Measurements from ENCODE around the gene SGMS2. TPM values are rescaled to one million over a fixed set of nuclear protein-coding genes. Genes with fewer than 3 reads are reported as not detected.

The SGMS2 gene
- polyA plus RNA-seq, 2 donors = 2.4 to 8.5 TPM

DNA sequence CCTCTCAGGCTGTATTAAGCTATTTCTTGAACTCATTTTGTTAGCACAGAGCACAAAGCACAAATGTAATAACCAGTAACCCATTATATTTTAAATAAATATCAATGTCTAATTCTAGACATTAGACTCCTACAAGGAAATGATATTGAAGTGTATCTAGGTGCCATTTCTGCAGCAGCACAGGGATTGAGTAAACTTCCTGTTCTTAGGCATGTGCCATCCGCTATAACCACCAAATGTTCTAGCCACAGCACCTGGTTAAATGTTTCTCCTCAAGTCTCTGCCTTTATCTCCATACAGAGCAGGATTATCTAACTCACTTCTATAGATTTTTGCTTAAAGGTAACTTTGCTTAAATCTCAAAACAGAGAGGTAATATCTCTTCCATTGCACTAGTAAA is 51.4 kb downstream of the SGMS2 start:
- 64 to 86% methylated on average over 1 of the region's 1 CpG for WGBS, 2 donors
- Histone ChIP-seq H3K27ac (ENCODE audit: low read depth in 2 of 2, low read length in 1 of 2) (no peak overlapping the region), H3K4me1 (ENCODE audit: control insufficient read depth in 2 of 2, insufficient read depth in 2 of 2, low read length in 1 of 2) (no peaks in the 10 kb centered on the region), H3K27me3 (ENCODE audit: control insufficient read depth in 1 of 2, insufficient read depth in 2 of 2, low read length in 2 of 2) (no peaks in the 10 kb centered on the region), H3K9me3 (ENCODE audit: control insufficient read depth in 2 of 2, insufficient read depth in 1 of 2, low read depth in 1 of 2, low read length in 1 of 2) (no peaks in the 10 kb centered on the region), H3K36me3 (ENCODE audit: control insufficient read depth in 2 of 2, insufficient read depth in 2 of 2, low read length in 1 of 2) (no peaks in the 10 kb centered on the region), H3K4me3 (ENCODE audit: low read depth in 1 of 2, low read length in 2 of 2) (no peak overlapping the region)

DNA sequence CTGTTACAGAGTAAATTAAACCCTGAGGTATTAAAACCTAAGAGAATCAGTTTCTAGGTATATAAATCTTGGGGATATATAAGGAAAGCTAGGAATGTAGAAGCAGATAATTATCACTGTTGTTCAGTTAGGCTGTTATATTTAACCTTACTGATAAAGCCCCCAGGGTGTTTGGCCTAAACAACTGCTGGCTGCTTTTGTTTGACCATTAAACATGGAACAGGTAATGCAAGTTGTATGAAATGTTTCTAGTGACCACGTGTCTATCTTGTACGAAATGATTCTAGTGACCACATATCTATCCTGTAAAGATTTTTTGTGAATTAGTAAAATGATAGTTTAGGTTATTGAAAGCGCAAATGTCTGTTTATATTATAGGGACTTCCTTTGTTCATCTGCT is 52.6 kb downstream of the SGMS2 start:
- Histone ChIP-seq H3K36me3 (ENCODE audit: control insufficient read depth in 2 of 2, insufficient read depth in 2 of 2, low read length in 1 of 2) (no peaks in the 10 kb centered on the region), H3K27ac (ENCODE audit: low read depth in 2 of 2, low read length in 1 of 2) (no peak overlapping the region), H3K4me3 (ENCODE audit: low read depth in 1 of 2, low read length in 2 of 2) (no peak overlapping the region), H3K27me3 (ENCODE audit: control insufficient read depth in 1 of 2, insufficient read depth in 2 of 2, low read length in 2 of 2) (no peaks in the 10 kb centered on the region), H3K4me1 (ENCODE audit: control insufficient read depth in 2 of 2, insufficient read depth in 2 of 2, low read length in 1 of 2) (no peaks in the 10 kb centered on the region), H3K9me3 (ENCODE audit: control insufficient read depth in 2 of 2, insufficient read depth in 1 of 2, low read depth in 1 of 2, low read length in 1 of 2) (no peaks in the 10 kb centered on the region)
- WGBS, 2 donors = 63 to 73% methylated on average over 3 of the region's 3 CpGs

DNA sequence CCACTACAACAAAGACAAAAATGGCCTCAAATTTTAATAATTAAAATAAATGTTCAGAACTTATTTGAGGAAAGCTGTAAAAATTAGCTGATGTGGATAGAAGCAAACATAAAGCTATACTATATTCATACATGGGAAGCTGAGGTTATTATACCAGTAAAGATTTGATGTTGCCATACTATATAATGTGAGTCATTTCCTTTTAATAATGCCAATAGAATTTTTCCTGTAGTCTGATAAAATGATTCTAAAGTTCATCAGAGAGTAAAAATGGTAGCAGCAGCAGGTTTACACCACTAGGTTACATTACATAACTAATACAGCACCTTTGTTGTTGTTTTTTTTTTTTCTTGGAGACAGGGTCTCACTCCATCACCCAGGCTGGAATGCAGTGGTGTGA is 61.1 kb downstream of the SGMS2 start:
- no peaks in the 10 kb centered on the region for H3K36me3 ChIP-seq (ENCODE audit: control insufficient read depth in 2 of 2, insufficient read depth in 2 of 2, low read length in 1 of 2)
- no peak overlapping the region for H3K27ac ChIP-seq (ENCODE audit: low read depth in 2 of 2, low read length in 1 of 2)
- no peaks in the 10 kb centered on the region for H3K9me3 ChIP-seq (ENCODE audit: control insufficient read depth in 2 of 2, insufficient read depth in 1 of 2, low read depth in 1 of 2, low read length in 1 of 2)
- no peak overlapping the region for H3K4me3 ChIP-seq (ENCODE audit: low read depth in 1 of 2, low read length in 2 of 2)
- no peaks in the 10 kb centered on the region for H3K4me1 ChIP-seq (ENCODE audit: control insufficient read depth in 2 of 2, insufficient read depth in 2 of 2, low read length in 1 of 2)
- H3K27me3 ChIP-seq (ENCODE audit: control insufficient read depth in 1 of 2, insufficient read depth in 2 of 2, low read length in 2 of 2) = no peaks in the 10 kb centered on the region

DNA sequence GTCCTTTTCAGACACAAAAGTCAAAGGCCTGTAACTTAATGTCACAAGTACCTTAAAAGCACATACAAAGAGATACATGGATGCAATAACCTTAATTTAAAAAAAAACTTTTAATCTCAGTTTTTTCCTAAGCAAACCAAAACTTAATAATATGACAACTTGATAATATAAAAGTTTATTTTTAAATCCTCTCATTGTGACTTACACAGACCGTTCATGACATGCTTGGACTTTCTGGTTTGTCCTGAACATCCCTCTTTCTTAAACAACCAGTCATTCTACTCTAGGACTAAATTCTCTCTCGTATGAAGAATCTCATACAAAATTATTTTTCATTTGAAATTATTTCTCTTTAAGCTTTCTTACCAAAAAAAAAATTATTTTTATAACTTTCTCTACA is 63.5 kb downstream of the SGMS2 start:
- no peaks in the 10 kb centered on the region for H3K36me3 ChIP-seq (ENCODE audit: control insufficient read depth in 2 of 2, insufficient read depth in 2 of 2, low read length in 1 of 2)
- H3K4me3 ChIP-seq (ENCODE audit: low read depth in 1 of 2, low read length in 2 of 2) = no peak overlapping the region
- no peaks in the 10 kb centered on the region for H3K4me1 ChIP-seq (ENCODE audit: control insufficient read depth in 2 of 2, insufficient read depth in 2 of 2, low read length in 1 of 2)
- no peaks in the 10 kb centered on the region for H3K9me3 ChIP-seq (ENCODE audit: control insufficient read depth in 2 of 2, insufficient read depth in 1 of 2, low read depth in 1 of 2, low read length in 1 of 2)
- H3K27me3 ChIP-seq (ENCODE audit: control insufficient read depth in 1 of 2, insufficient read depth in 2 of 2, low read length in 2 of 2) = no peaks in the 10 kb centered on the region
- WGBS, 2 donors = 38 to 46% methylated on average over 2 of the region's 2 CpGs
- no peak overlapping the region for H3K27ac ChIP-seq (ENCODE audit: low read depth in 2 of 2, low read length in 1 of 2)

DNA sequence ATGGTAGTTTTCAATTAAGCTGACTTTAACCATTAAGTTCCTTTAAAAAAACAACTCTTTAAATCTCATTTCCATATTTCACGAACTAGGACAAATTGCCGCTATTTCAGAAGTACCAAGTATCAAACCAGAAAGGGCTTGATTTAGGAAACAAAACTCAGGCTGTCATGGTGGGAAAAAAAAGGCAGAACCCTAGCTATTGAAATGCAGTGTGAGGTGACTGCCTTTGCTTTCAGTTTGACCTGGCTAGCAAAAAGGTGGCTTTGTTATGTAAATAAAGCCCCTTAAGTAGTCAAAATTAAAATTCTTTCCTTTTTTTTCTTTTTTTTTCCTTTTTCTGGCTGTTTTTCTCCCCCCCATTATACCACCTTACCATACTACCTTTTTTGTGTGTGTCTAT is 66.0 kb downstream of the SGMS2 start:
- H3K9me3 ChIP-seq (ENCODE audit: control insufficient read depth in 2 of 2, insufficient read depth in 1 of 2, low read depth in 1 of 2, low read length in 1 of 2) = no peaks in the 10 kb centered on the region
- H3K27me3 ChIP-seq (ENCODE audit: control insufficient read depth in 1 of 2, insufficient read depth in 2 of 2, low read length in 2 of 2) = no peaks in the 10 kb centered on the region
- H3K4me3 ChIP-seq (ENCODE audit: low read depth in 1 of 2, low read length in 2 of 2) = no peak overlapping the region
- no peaks in the 10 kb centered on the region for H3K4me1 ChIP-seq (ENCODE audit: control insufficient read depth in 2 of 2, insufficient read depth in 2 of 2, low read length in 1 of 2)
- WGBS, 2 donors = 94 to 98% methylated on average over 2 of the region's 2 CpGs
- H3K36me3 ChIP-seq (ENCODE audit: control insufficient read depth in 2 of 2, insufficient read depth in 2 of 2, low read length in 1 of 2) = no peaks in the 10 kb centered on the region
- H3K27ac ChIP-seq (ENCODE audit: low read depth in 2 of 2, low read length in 1 of 2) = no peak overlapping the region

DNA sequence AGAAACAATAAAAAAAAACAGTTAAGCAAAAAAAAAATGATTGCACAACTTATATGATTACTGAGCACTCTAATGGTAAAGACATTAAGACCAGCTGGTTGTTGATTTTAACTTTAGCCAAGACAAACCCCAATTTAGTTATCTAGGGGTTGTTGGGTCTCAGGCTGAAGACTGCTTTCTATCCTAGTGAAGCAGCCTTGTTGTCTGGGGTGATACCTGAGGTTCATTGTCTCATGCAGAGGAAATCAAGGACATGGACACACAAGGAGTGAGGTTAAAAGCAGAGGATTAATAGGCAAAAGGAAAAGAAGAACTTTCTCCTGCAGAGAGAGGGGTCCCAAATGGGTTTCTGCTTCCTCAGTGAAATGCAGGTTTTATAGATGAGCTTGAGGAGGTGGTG is 66.6 kb downstream of the SGMS2 start:
- Histone ChIP-seq H3K27me3 (ENCODE audit: control insufficient read depth in 1 of 2, insufficient read depth in 2 of 2, low read length in 2 of 2) (no peaks in the 10 kb centered on the region), H3K36me3 (ENCODE audit: control insufficient read depth in 2 of 2, insufficient read depth in 2 of 2, low read length in 1 of 2) (no peaks in the 10 kb centered on the region), H3K4me3 (ENCODE audit: low read depth in 1 of 2, low read length in 2 of 2) (no peak overlapping the region), H3K4me1 (ENCODE audit: control insufficient read depth in 2 of 2, insufficient read depth in 2 of 2, low read length in 1 of 2) (no peaks in the 10 kb centered on the region), H3K27ac (ENCODE audit: low read depth in 2 of 2, low read length in 1 of 2) (no peak overlapping the region), H3K9me3 (ENCODE audit: control insufficient read depth in 2 of 2, insufficient read depth in 1 of 2, low read depth in 1 of 2, low read length in 1 of 2) (no peaks in the 10 kb centered on the region)

DNA sequence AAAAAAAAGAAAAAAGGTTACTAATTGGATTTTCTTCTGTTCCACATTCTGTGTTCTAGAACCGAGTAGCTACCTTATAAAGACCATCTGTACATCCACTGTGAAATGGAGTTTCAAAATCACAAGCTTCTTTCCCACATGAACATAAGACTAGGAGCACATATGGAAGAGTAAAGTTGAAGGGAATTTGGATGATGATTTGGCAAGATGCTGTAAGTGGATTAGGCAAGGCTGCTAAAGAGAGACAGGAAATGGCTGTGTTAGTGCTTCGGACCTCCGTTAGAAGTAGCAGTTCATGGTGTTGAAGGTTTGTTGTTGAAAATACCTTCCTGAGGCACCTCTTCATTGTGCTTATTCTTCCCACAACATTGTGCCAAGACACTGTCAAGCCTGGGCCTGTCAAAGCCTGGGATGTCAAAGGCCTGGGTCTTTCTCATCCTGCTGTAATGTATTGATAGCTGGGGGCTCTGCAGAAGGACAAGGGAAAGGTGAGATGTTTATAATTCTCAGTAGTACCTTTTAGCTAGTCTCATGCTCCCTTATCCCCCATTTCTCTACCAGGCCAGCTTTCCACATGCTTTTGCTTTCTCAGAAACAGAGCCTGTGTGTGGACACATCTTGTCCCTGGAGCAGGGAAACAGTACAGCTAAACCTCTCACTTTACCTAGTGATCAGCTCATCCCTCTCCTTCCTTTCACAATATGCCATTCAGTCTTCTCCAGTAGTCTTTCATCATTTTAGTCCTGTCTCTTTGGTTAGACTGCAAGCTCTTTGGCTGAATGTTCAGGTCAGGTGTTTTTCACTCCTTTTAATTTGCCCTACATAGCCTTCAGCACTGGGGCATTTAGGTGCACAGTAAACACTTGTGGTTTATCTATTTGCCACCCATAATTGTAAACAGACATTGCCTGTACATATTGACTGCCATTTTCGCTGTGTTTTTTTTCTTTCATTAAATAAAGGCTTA is 68.7 kb downstream of the SGMS2 start:
- H3K9me3 ChIP-seq (ENCODE audit: control insufficient read depth in 2 of 2, insufficient read depth in 1 of 2, low read depth in 1 of 2, low read length in 1 of 2) = no peaks in the 10 kb centered on the region
- H3K27me3 ChIP-seq (ENCODE audit: control insufficient read depth in 1 of 2, insufficient read depth in 2 of 2, low read length in 2 of 2) = no peaks in the 10 kb centered on the region
- no peak overlapping the region for H3K4me3 ChIP-seq (ENCODE audit: low read depth in 1 of 2, low read length in 2 of 2)
- 53 to 64% methylated on average over 4 of the region's 4 CpGs for WGBS, 2 donors
- H3K4me1 ChIP-seq (ENCODE audit: control insufficient read depth in 2 of 2, insufficient read depth in 2 of 2, low read length in 1 of 2) = no peaks in the 10 kb centered on the region
- H3K27ac ChIP-seq (ENCODE audit: low read depth in 2 of 2, low read length in 1 of 2) = peak overlapping the region in 1 of 2 donors; percentile 31
- no peaks in the 10 kb centered on the region for H3K36me3 ChIP-seq (ENCODE audit: control insufficient read depth in 2 of 2, insufficient read depth in 2 of 2, low read length in 1 of 2)

DNA sequence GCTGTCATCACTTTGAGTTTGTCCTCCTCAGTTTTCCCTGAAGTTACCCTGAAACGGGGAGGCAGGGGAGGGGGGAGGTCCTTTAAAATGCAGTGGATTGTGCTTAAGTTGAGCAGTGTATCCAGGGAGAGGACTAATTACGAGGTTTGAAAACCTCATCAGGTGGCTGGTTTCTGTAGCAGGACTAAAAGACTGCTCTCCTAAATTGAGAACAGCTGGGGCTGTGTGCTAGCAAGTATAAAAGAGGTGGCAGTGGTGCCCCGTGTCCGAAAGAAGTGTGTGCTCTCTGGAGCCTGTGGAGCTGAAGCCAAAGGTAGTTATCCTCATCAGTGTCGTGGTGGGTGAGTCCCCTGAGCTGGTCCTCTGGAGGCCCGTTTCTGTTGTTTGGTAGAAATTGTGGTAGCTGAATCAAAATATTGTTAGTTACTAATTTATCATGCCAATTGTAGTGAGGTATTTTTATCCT is 69.4 kb downstream of the SGMS2 start:
- WGBS, 2 donors = 80 to 81% methylated on average over 6 of the region's 6 CpGs
- Histone ChIP-seq H3K4me1 (ENCODE audit: control insufficient read depth in 2 of 2, insufficient read depth in 2 of 2, low read length in 1 of 2) (no peaks in the 10 kb centered on the region), H3K36me3 (ENCODE audit: control insufficient read depth in 2 of 2, insufficient read depth in 2 of 2, low read length in 1 of 2) (no peaks in the 10 kb centered on the region), H3K9me3 (ENCODE audit: control insufficient read depth in 2 of 2, insufficient read depth in 1 of 2, low read depth in 1 of 2, low read length in 1 of 2) (no peaks in the 10 kb centered on the region), H3K27ac (ENCODE audit: low read depth in 2 of 2, low read length in 1 of 2) (no peak overlapping the region), H3K27me3 (ENCODE audit: control insufficient read depth in 1 of 2, insufficient read depth in 2 of 2, low read length in 2 of 2) (no peaks in the 10 kb centered on the region), H3K4me3 (ENCODE audit: low read depth in 1 of 2, low read length in 2 of 2) (no peak overlapping the region)

DNA sequence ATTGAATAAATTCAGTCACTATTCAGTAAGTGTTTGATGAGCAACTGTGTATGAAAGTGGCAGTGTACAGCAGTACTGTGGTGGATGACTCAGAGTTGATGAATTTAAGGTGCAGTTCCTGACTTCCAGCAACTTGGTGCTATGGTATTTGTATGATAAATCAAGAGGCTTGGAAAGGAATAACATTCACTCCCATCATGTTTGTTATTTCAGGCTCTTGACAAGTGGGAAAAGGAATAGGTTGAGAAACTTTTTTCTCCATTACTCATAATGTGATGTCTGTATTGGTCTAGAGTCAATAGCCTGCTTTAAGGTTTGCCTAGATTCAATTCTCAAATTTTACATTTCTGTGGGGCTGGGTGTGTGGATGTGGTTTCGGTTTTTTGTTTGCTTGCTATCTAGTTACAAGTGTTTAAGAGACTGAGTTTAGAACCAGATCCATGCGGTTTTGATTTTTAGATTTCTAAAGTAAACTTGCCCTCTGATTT is 71.5 kb downstream of the SGMS2 start:
- peak overlapping the region in 1 of 2 donors; percentile 86 for H3K27ac ChIP-seq (ENCODE audit: low read depth in 2 of 2, low read length in 1 of 2)
- H3K9me3 ChIP-seq (ENCODE audit: control insufficient read depth in 2 of 2, insufficient read depth in 1 of 2, low read depth in 1 of 2, low read length in 1 of 2) = no peaks in the 10 kb centered on the region
- H3K4me3 ChIP-seq (ENCODE audit: low read depth in 1 of 2, low read length in 2 of 2) = peak overlapping the region in 1 of 2 donors; percentile 7
- peaks cover 0 to 3% of the 10 kb centered on the region in 2 donors for H3K36me3 ChIP-seq (ENCODE audit: control insufficient read depth in 2 of 2, insufficient read depth in 2 of 2, low read length in 1 of 2)
- H3K4me1 ChIP-seq (ENCODE audit: control insufficient read depth in 2 of 2, insufficient read depth in 2 of 2, low read length in 1 of 2) = no peaks in the 10 kb centered on the region
- WGBS, 2 donors = 20 to 46% methylated on average over 2 of the region's 2 CpGs
- no peaks in the 10 kb centered on the region for H3K27me3 ChIP-seq (ENCODE audit: control insufficient read depth in 1 of 2, insufficient read depth in 2 of 2, low read length in 2 of 2)

DNA sequence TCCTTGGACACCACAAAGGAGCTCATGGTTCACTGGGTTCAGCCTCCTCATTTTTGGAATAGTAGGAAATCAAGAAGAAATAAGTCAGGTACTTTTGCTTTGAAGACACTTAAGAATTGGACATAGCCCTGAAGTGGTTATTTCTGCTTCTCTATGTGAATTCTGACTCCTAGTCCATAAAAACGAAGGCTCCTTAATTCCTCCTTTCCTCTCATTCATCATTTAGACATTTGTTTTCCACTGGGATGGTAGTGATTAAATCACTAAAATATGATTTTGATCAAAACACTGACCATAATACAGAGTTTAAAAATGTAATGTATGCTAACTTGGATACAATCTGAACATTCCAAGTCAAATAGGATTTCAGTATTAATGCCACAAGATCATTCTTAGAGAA is 71.9 kb downstream of the SGMS2 start:
- no peaks in the 10 kb centered on the region for H3K27me3 ChIP-seq (ENCODE audit: control insufficient read depth in 1 of 2, insufficient read depth in 2 of 2, low read length in 2 of 2)
- WGBS, 2 donors = 11 to 30% methylated on average over 1 of the region's 1 CpG
- no peaks in the 10 kb centered on the region for H3K9me3 ChIP-seq (ENCODE audit: control insufficient read depth in 2 of 2, insufficient read depth in 1 of 2, low read depth in 1 of 2, low read length in 1 of 2)
- peaks cover 0 to 3% of the 10 kb centered on the region in 2 donors for H3K36me3 ChIP-seq (ENCODE audit: control insufficient read depth in 2 of 2, insufficient read depth in 2 of 2, low read length in 1 of 2)
- peak overlapping the region in 1 of 2 donors; percentile 7 for H3K4me3 ChIP-seq (ENCODE audit: low read depth in 1 of 2, low read length in 2 of 2)
- peak overlapping the region in 1 of 2 donors; percentile 86 for H3K27ac ChIP-seq (ENCODE audit: low read depth in 2 of 2, low read length in 1 of 2)
- no peaks in the 10 kb centered on the region for H3K4me1 ChIP-seq (ENCODE audit: control insufficient read depth in 2 of 2, insufficient read depth in 2 of 2, low read length in 1 of 2)
